Smooth muscle cell (in vitro differentiated cells): Measurements from ENCODE around the gene SCP2. TPM values are rescaled to one million over a fixed set of nuclear protein-coding genes. Genes with fewer than 3 reads are reported as not detected.

Source experiments
- DNase-seq: peaks from one replicate; lab custom pipeline; 2025; ENCODE audit not compliant: unreplicated experiment; lab: John Stamatoyannopoulos, UW
- H2AFZ ChIP-seq: fragments of 200-600 bp; sonication (generic); 2 replicates; pipeline ENCODE4 v1.6.0; 2016; ENCODE audit warnings: antibody characterized with exemption, low read depth, mild to moderate bottlenecking
- H3F3A ChIP-seq: fragments of 200-600 bp; sonication (generic); 2 replicates; pipeline ENCODE4 v1.6.0; 2017; ENCODE audit warnings: antibody characterized with exemption, low read depth
- H3K27ac ChIP-seq: fragments of 200-600 bp; sonication (generic); 2 replicates; pipeline ENCODE4 v1.5.1; 2016; ENCODE audit warnings: low read depth, mild to moderate bottlenecking
- H3K27me3 ChIP-seq: fragments of 200-600 bp; sonication (generic); 2 replicates; pipeline ENCODE4 v1.6.1; 2016; ENCODE audit warnings: low read depth, mild to moderate bottlenecking
- H3K36me3 ChIP-seq: fragments of 200-600 bp; sonication (generic); 2 replicates; pipeline ENCODE4 v1.5.1; 2016; ENCODE audit warnings: low read depth
- H3K4me1 ChIP-seq: fragments of 200-600 bp; sonication (generic); 2 replicates; pipeline ENCODE4 v1.5.1; 2016; ENCODE audit warnings: low read depth
- H3K4me2 ChIP-seq: fragments of 200-600 bp; sonication (generic); 2 replicates; pipeline ENCODE4 v1.6.0; 2016; ENCODE audit warnings: mild to moderate bottlenecking
- H3K4me3 ChIP-seq: fragments of 200-600 bp; sonication (generic); 2 replicates; pipeline ENCODE4 v1.5.1; 2016; ENCODE audit warnings: mild to moderate bottlenecking
- H3K79me2 ChIP-seq: fragments of 200-600 bp; sonication (generic); 2 replicates; pipeline ENCODE4 v1.6.0; 2016; ENCODE audit warnings: low read depth, mild to moderate bottlenecking
- H3K9ac ChIP-seq: fragments of 200-600 bp; sonication (generic); 2 replicates; pipeline ENCODE4 v1.6.0; 2016; ENCODE audit warnings: low read depth
- H3K9me3 ChIP-seq: fragments of 200-600 bp; sonication (generic); replicated peaks from 2 replicates; pipeline ENCODE4 v1.5.1; 2016; ENCODE audit warnings: low read depth
- H4K20me1 ChIP-seq: fragments of 200-600 bp; sonication (generic); 2 replicates; pipeline ENCODE4 v1.6.0; 2016; ENCODE audit warnings: low read depth
- WGBS: methylation state at CpG from one replicate; pipeline ENCODE4 v1.1.7; 2016; ENCODE audit warnings: low lambda C conversion rate; 5-methylcytosine and 5-hydroxymethylcytosine counted together
- polyA plus RNA-seq: library from polyadenylated mRNA; unstranded; fragments of >200 nt; fragmentation: Nextera tagmentation; extraction: Ambion mirVana; gene quantifications from 2 replicates; pipeline ENCODE4 v1.2.1, GENCODE V29; 2016
- total RNA-seq: library from RNA; depleted of rRNA; stranded (reverse); fragments of >200 nt; gene quantifications from 2 replicates; pipeline ENCODE4 v1.2.3, GENCODE V29; 2014
- TF ChIP-seq, protein P1 (sequence below): fragments of 200-600 bp; sonication (generic); IDR thresholded peaks from 2 replicates; pipeline ENCODE4 v1.5.1; 2017; ENCODE audit warnings: borderline replicate concordance, mild to moderate bottlenecking, antibody characterized with exemption; ENCODE audit not compliant: insufficient read depth, poor library complexity, severe bottlenecking

Gene SCP2
- total and polyA plus RNA-seq, 2 experiments from 2014 or later, result 94.8 to 120 TPM

DNA sequence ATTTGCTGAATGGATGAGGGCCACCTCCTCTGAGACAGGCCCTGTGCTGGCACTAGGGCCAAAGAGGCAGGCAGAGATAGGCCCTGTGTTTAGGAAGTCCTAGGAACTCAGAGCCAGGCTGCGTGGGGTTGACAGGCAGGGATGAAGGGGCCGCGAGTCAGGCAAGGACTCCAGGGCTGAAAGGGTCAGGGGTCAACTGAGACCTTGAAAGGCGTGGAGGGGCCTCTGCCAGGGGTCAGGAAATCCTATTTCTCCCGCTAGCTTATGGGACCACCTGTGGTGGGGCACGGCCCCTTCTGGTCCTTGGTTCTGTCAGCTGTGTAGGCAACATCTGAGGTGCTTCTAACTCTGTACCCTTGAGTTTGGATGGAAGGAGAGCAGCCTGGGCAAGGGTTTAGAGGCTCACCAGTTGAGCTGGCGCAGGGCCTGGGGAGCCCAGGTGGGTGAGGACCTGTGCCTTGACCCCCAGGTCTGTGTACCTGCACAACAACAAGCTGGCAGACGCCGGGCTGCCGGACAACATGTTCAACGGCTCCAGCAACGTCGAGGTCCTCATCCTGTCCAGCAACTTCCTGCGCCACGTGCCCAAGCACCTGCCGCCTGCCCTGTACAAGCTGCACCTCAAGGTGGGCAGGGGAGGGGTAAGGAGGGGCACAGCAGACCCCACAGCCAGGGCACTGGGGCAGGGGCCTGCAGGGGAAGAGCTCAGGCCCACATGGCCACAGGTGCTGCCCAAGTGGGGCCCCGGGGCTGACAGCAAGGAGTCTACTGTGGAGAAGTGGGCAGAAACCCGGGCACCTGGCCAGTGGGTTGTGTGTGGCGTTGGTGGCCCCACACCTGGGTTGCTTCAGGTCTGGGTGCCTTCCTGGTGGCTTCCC, 149.9 kb downstream of the SCP2 start:
- no peak overlapping the region for H3K9ac ChIP-seq

DNA sequence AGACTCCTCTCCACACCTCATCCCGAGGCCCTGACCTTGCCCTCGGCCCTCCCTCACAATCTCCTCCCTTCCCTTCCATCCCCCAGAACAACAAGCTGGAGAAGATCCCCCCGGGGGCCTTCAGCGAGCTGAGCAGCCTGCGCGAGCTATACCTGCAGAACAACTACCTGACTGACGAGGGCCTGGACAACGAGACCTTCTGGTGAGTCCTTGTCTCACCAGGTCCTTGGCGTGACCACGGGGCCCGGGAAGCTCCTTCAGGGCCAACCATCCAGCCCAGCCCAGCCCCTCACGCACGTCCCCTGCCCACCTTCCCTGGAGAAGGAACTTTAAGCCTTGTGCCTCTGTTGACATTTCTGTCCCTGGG, 150.5 kb downstream of the SCP2 start:
- H3K4me1 ChIP-seq, result no peaks in the 10 kb centered on the region
- H3K79me2 ChIP-seq, result no peaks in the 10 kb centered on the region
- H3K27ac ChIP-seq, result no peak overlapping the region
- H2AFZ ChIP-seq, result no peak overlapping the region
- H3K9ac ChIP-seq, result no peak overlapping the region
- no peaks in the 10 kb centered on the region for H4K20me1 ChIP-seq
- TF ChIP-seq, protein P1, sequence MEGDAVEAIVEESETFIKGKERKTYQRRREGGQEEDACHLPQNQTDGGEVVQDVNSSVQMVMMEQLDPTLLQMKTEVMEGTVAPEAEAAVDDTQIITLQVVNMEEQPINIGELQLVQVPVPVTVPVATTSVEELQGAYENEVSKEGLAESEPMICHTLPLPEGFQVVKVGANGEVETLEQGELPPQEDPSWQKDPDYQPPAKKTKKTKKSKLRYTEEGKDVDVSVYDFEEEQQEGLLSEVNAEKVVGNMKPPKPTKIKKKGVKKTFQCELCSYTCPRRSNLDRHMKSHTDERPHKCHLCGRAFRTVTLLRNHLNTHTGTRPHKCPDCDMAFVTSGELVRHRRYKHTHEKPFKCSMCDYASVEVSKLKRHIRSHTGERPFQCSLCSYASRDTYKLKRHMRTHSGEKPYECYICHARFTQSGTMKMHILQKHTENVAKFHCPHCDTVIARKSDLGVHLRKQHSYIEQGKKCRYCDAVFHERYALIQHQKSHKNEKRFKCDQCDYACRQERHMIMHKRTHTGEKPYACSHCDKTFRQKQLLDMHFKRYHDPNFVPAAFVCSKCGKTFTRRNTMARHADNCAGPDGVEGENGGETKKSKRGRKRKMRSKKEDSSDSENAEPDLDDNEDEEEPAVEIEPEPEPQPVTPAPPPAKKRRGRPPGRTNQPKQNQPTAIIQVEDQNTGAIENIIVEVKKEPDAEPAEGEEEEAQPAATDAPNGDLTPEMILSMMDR, result no peak
- H3K27me3 ChIP-seq, result no peaks in the 10 kb centered on the region
- H3K4me2 ChIP-seq, result no peak overlapping the region
- WGBS, result 94% methylated on average over 13 of the region's 13 CpGs
- H3K36me3 ChIP-seq, result no peaks in the 10 kb centered on the region
- H3K4me3 ChIP-seq, result no peak overlapping the region
- no peaks in the 10 kb centered on the region for H3K9me3 ChIP-seq
- no peak for DNase-seq
- H3F3A ChIP-seq, result no peaks in the 10 kb centered on the region

More for the DNA sequence above, 149.9 kb downstream of the SCP2 start:
- Histone ChIP-seq H3K4me1 (no peaks in the 10 kb centered on the region), H3F3A (no peaks in the 10 kb centered on the region), H3K4me3 (no peak overlapping the region), H3K79me2 (no peaks in the 10 kb centered on the region), H3K36me3 (no peaks in the 10 kb centered on the region), H3K27ac (no peak overlapping the region), H3K4me2 (no peak overlapping the region), H3K9me3 (no peaks in the 10 kb centered on the region), H3K27me3 (no peaks in the 10 kb centered on the region), H2AFZ (no peak overlapping the region), H4K20me1 (no peaks in the 10 kb centered on the region)
- no peak for DNase-seq
- WGBS, result 95% methylated on average over 18 of the region's 19 CpGs
- TF ChIP-seq, protein P1, result no peak

DNA sequence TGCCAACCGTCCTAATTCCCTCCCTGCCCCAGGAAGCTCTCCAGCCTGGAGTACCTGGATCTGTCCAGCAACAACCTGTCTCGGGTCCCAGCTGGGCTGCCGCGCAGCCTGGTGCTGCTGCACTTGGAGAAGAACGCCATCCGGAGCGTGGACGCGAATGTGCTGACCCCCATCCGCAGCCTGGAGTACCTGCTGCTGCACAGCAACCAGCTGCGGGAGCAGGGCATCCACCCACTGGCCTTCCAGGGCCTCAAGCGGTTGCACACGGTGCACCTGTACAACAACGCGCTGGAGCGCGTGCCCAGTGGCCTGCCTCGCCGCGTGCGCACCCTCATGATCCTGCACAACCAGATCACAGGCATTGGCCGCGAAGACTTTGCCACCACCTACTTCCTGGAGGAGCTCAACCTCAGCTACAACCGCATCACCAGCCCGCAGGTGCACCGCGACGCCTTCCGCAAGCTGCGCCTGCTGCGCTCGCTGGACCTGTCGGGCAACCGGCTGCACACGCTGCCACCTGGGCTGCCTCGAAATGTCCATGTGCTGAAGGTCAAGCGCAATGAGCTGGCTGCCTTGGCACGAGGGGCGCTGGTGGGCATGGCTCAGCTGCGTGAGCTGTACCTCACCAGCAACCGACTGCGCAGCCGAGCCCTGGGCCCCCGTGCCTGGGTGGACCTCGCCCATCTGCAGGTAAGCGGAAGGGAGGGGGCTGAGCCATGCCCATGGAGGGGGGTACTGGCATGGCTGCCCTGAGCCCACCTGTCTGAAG, 151.4 kb downstream of the SCP2 start:
- H3K27ac ChIP-seq, result no peak overlapping the region

More for the DNA sequence above, 151.4 kb downstream of the SCP2 start:
- no peak overlapping the region for H3K4me2 ChIP-seq
- no peak for DNase-seq
- H3K27me3 ChIP-seq, result no peaks in the 10 kb centered on the region
- H3K9me3 ChIP-seq, result no peaks in the 10 kb centered on the region
- no peaks in the 10 kb centered on the region for H3K36me3 ChIP-seq
- no peaks in the 10 kb centered on the region for H3F3A ChIP-seq
- TF ChIP-seq, protein P1, result no peak
- H3K4me3 ChIP-seq, result no peak overlapping the region
- H2AFZ ChIP-seq, result no peak overlapping the region
- H3K4me1 ChIP-seq, result no peaks in the 10 kb centered on the region
- H4K20me1 ChIP-seq, result no peaks in the 10 kb centered on the region
- no peaks in the 10 kb centered on the region for H3K79me2 ChIP-seq
- WGBS, result 96% methylated on average over 46 of the region's 46 CpGs
- no peak overlapping the region for H3K9ac ChIP-seq
